Right lobe of liver (tissue), 4 donors: ENCODE measurements around the gene DLX5.

Experiments
- CTCF ChIP-seq, 4 donors: fragments of 200-600 bp in 3 of 4; fragments of 450-650 bp in 1 of 4; IDR thresholded peaks; one replicate each; pipeline versions ENCODE4 v1.5.1 to v1.8.0; 2016 to 2022; ENCODE audit warnings: antibody characterized with exemption in 4 of 4, mild to moderate bottlenecking in 2 of 4
- POLR2A ChIP-seq: fragments of 450-650 bp; IDR thresholded peaks from one replicate; pipeline ENCODE4 v1.6.1; 2017; ENCODE audit warnings: antibody characterized with exemption, mild to moderate bottlenecking
- donor health status: DM: no; HTN: no; CAD: no.
- donor health status: DM: no; HTN: no; CAD: no.
- donor health status: DM: no; HTN: yes; CAD: no.

- no peak for TF ChIP-seq CTCF (IDR thresholded peaks at IDR 0.05)
- TF ChIP-seq POLR2A, result no peak
Observed at GRCh38 chr7:97013134-97013844, 11.3 kb downstream of the DLX5 start.
